ENCODE results near the gene SPAG17. TPM values are rescaled to one million over a fixed set of nuclear protein-coding genes. Genes with fewer than 3 reads are reported as not detected.

Gene SPAG17
- polyA plus RNA-seq, 2 donors: 14.2 to 15.4 TPM

DNA sequence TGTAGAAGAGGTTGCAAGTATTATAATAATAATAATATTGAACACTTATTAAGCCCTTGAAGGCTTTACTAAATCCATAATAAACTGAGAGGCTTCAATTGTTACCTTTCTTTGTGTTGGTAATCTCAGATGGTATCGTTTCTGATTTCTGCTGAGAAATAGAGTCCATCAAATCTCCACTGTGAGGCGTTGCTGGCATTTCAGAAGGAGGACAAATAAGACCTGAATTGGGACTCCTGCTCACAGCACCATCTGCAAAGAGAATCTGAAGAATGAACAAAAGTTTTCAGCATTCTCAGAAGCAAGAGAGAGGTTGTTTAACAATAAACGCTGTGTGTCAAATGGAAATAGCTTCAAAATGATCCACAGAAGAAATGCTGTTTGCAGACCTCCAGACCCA is 161.8 kb downstream of the SPAG17 start:
- no peak overlapping the region for H3K27ac ChIP-seq (ENCODE audit: low read depth in 2 of 2, low read length in 1 of 2)
- no peak overlapping the region for H3K4me3 ChIP-seq (ENCODE audit: low read depth in 1 of 2, low read length in 2 of 2)
- peaks cover 0 to 2% of the 10 kb centered on the region in 2 donors for H3K4me1 ChIP-seq (ENCODE audit: control insufficient read depth in 2 of 2, insufficient read depth in 2 of 2, low read length in 1 of 2)
- H3K27me3 ChIP-seq (ENCODE audit: control insufficient read depth in 1 of 2, insufficient read depth in 2 of 2, low read length in 2 of 2): no peaks in the 10 kb centered on the region
- H3K36me3 ChIP-seq (ENCODE audit: control insufficient read depth in 2 of 2, insufficient read depth in 2 of 2, low read length in 1 of 2): no peaks in the 10 kb centered on the region
- WGBS, 2 donors: 59 to 64% methylated on average over 3 of the region's 3 CpGs
- H3K9me3 ChIP-seq (ENCODE audit: control insufficient read depth in 2 of 2, insufficient read depth in 1 of 2, low read depth in 1 of 2, low read length in 1 of 2): no peaks in the 10 kb centered on the region

DNA sequence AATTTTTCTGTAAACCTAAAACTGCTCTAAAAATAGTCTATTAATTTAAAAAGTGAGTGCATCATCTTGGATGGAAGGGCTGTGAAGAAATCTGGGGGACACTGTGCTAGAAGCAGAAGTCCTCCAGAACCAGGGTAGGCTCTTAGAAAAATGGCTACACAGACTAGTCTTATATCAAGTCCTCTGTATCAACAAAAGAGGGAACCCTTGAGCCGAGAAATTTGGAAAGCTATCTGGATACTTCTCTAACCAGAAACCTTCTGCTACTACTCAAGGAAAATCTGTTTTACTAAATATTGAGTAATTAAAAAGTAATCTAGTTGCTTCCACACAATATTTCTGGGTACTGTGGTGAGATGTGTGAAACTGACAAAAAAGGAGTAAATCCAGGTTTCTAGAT is 163.4 kb downstream of the SPAG17 start:
- Histone ChIP-seq H3K4me3 (ENCODE audit: low read depth in 1 of 2, low read length in 2 of 2) (no peak overlapping the region), H3K27me3 (ENCODE audit: control insufficient read depth in 1 of 2, insufficient read depth in 2 of 2, low read length in 2 of 2) (no peaks in the 10 kb centered on the region), H3K36me3 (ENCODE audit: control insufficient read depth in 2 of 2, insufficient read depth in 2 of 2, low read length in 1 of 2) (no peaks in the 10 kb centered on the region), H3K4me1 (ENCODE audit: control insufficient read depth in 2 of 2, insufficient read depth in 2 of 2, low read length in 1 of 2) (no peaks in the 10 kb centered on the region), H3K9me3 (ENCODE audit: control insufficient read depth in 2 of 2, insufficient read depth in 1 of 2, low read depth in 1 of 2, low read length in 1 of 2) (no peaks in the 10 kb centered on the region), H3K27ac (ENCODE audit: low read depth in 2 of 2, low read length in 1 of 2) (no peak overlapping the region)
- WGBS, 2 donors: 53 to 58% methylated on average over 1 of the region's 1 CpG

DNA sequence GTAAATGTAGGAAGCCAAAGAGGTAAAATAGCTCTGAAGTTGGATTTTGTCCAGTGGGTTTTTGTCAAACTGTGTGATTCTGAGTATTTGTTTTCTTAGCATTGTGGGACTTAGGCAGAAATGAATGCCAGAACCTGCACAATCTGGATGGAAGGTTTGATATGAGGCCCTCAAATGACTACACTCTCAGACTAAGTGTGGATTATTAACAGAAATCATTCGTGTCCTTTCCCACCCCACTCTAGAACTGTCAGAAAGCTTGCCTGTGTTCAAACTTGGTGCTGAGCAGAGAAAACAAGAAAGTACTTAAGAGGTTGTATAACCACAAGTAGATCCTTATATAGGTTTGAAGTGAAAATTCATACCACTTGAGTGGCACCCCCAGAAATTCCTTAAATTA is 167.0 kb downstream of the SPAG17 start:
- 47 to 53% methylated on average over 1 of the region's 1 CpG for WGBS, 2 donors

DNA sequence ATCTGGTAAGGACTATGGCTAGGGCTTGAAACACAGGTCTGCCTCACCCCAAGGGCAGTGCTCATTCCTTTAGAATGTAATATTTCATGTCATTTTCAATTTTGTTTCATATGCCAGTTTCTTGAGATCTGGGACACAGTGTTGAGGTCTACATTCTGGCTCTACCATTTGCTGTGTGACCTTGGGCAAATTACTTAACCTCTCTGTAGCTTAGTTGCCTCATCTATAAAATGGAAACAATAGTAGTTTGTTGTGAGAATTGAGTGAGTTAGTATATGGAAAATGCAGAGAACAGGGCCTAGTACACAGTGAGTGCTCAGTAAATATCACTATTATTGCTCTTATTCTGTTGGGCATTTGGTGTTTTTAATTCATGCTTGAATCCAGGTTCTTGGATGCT is 171.1 kb downstream of the SPAG17 start:
- no peaks in the 10 kb centered on the region for H3K36me3 ChIP-seq (ENCODE audit: control insufficient read depth in 2 of 2, insufficient read depth in 2 of 2, low read length in 1 of 2)
- H3K9me3 ChIP-seq (ENCODE audit: control insufficient read depth in 2 of 2, insufficient read depth in 1 of 2, low read depth in 1 of 2, low read length in 1 of 2): peaks cover 0 to 1% of the 10 kb centered on the region in 2 donors
- H3K27ac ChIP-seq (ENCODE audit: low read depth in 2 of 2, low read length in 1 of 2): no peak overlapping the region
- H3K4me1 ChIP-seq (ENCODE audit: control insufficient read depth in 2 of 2, insufficient read depth in 2 of 2, low read length in 1 of 2): no peaks in the 10 kb centered on the region
- no peak overlapping the region for H3K4me3 ChIP-seq (ENCODE audit: low read depth in 1 of 2, low read length in 2 of 2)
- H3K27me3 ChIP-seq (ENCODE audit: control insufficient read depth in 1 of 2, insufficient read depth in 2 of 2, low read length in 2 of 2): no peaks in the 10 kb centered on the region

More for the DNA sequence above, 167.0 kb downstream of the SPAG17 start:
- Histone ChIP-seq H3K4me3 (ENCODE audit: low read depth in 1 of 2, low read length in 2 of 2) (no peak overlapping the region), H3K4me1 (ENCODE audit: control insufficient read depth in 2 of 2, insufficient read depth in 2 of 2, low read length in 1 of 2) (no peaks in the 10 kb centered on the region), H3K27me3 (ENCODE audit: control insufficient read depth in 1 of 2, insufficient read depth in 2 of 2, low read length in 2 of 2) (no peaks in the 10 kb centered on the region), H3K36me3 (ENCODE audit: control insufficient read depth in 2 of 2, insufficient read depth in 2 of 2, low read length in 1 of 2) (no peaks in the 10 kb centered on the region), H3K27ac (ENCODE audit: low read depth in 2 of 2, low read length in 1 of 2) (no peak overlapping the region), H3K9me3 (ENCODE audit: control insufficient read depth in 2 of 2, insufficient read depth in 1 of 2, low read depth in 1 of 2, low read length in 1 of 2) (no peaks in the 10 kb centered on the region)

DNA sequence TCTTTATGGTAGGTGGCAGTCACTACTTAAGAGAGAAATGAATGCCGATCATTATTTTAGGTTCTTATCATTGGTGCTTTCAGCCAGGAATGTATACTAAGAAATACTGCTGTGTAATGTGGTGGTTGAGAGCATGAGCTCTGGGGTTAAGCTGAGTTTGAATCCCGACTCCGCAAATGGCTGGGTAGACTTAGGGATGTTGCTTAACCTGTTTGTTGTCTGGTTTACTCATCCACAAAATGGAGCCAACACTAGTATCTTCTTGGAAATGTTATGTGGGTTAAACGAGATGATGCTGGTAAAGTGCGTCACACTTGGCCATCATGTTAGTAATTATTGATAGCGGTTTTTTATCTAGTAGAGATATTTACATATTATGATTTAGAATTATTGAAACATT is 171.7 kb downstream of the SPAG17 start:
- H3K36me3 ChIP-seq (ENCODE audit: control insufficient read depth in 2 of 2, insufficient read depth in 2 of 2, low read length in 1 of 2): no peaks in the 10 kb centered on the region
- H3K27me3 ChIP-seq (ENCODE audit: control insufficient read depth in 1 of 2, insufficient read depth in 2 of 2, low read length in 2 of 2): no peaks in the 10 kb centered on the region
- peaks cover 0 to 1% of the 10 kb centered on the region in 2 donors for H3K9me3 ChIP-seq (ENCODE audit: control insufficient read depth in 2 of 2, insufficient read depth in 1 of 2, low read depth in 1 of 2, low read length in 1 of 2)
- 77 to 85% methylated on average over 6 of the region's 6 CpGs for WGBS, 2 donors
- no peak overlapping the region for H3K27ac ChIP-seq (ENCODE audit: low read depth in 2 of 2, low read length in 1 of 2)
- H3K4me1 ChIP-seq (ENCODE audit: control insufficient read depth in 2 of 2, insufficient read depth in 2 of 2, low read length in 1 of 2): no peaks in the 10 kb centered on the region
- H3K4me3 ChIP-seq (ENCODE audit: low read depth in 1 of 2, low read length in 2 of 2): no peak overlapping the region

DNA sequence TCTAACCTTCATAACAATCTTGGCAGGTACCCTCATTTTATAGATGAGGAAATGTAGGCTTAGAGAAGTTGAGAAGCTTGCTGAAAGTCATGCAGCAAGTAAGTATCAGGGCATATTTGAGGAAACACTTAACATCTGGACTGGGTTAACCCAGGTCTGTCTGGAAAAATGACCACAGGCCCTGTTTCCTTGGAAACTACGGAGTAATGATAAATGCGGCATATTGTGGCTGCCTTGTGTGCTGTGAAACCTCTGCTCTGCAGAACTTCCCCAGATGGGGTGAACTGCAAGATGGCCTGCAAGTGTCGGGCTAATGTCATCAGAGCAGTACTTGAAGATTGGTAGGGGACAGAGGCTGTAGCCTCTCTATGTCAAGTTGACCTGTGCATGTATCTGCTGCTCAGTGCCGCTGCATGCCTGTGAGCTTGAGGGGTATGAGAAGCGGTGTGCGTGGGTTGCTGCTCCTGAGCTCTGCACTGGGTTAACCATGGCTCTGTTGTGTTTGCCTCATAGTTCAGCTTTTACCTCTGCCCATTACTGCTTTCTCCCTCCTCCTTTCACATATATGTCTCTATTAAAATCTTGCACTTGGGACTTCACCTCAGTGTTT is 172.4 kb downstream of the SPAG17 start:
- Histone ChIP-seq H3K36me3 (ENCODE audit: control insufficient read depth in 2 of 2, insufficient read depth in 2 of 2, low read length in 1 of 2) (no peaks in the 10 kb centered on the region), H3K27me3 (ENCODE audit: control insufficient read depth in 1 of 2, insufficient read depth in 2 of 2, low read length in 2 of 2) (no peaks in the 10 kb centered on the region), H3K4me1 (ENCODE audit: control insufficient read depth in 2 of 2, insufficient read depth in 2 of 2, low read length in 1 of 2) (no peaks in the 10 kb centered on the region), H3K9me3 (ENCODE audit: control insufficient read depth in 2 of 2, insufficient read depth in 1 of 2, low read depth in 1 of 2, low read length in 1 of 2) (peaks cover 0 to 1% of the 10 kb centered on the region in 2 donors), H3K4me3 (ENCODE audit: low read depth in 1 of 2, low read length in 2 of 2) (no peak overlapping the region), H3K27ac (ENCODE audit: low read depth in 2 of 2, low read length in 1 of 2) (no peak overlapping the region)
- WGBS, 2 donors: 88 to 91% methylated on average over 6 of the region's 6 CpGs

DNA sequence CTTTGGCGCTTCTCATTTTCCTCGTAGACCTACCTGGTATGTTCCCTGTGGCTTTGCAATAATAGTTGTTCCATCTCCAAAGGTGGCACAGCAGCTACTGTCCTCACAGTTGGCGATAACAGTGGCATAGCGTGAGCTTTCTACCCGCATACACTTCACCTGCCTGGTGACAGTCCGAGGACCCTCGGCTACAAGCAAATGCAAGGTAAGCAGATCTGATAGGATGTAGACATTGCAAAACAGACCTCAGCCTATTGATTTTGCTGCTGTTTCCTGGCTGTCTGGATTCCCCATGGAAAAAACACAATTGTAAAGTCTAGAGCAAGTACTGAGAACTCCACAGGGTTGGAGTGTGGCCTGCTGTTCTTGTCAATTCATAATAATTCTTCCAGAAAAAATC is 177.0 kb downstream of the SPAG17 start:
- no peak overlapping the region for H3K27ac ChIP-seq (ENCODE audit: low read depth in 2 of 2, low read length in 1 of 2)
- peaks cover 0 to 3% of the 10 kb centered on the region in 2 donors for H3K36me3 ChIP-seq (ENCODE audit: control insufficient read depth in 2 of 2, insufficient read depth in 2 of 2, low read length in 1 of 2)
- no peaks in the 10 kb centered on the region for H3K27me3 ChIP-seq (ENCODE audit: control insufficient read depth in 1 of 2, insufficient read depth in 2 of 2, low read length in 2 of 2)
- H3K4me3 ChIP-seq (ENCODE audit: low read depth in 1 of 2, low read length in 2 of 2): no peak overlapping the region
- 94% methylated on average over 7 of the region's 7 CpGs for WGBS, 2 donors
- H3K4me1 ChIP-seq (ENCODE audit: control insufficient read depth in 2 of 2, insufficient read depth in 2 of 2, low read length in 1 of 2): no peaks in the 10 kb centered on the region
- H3K9me3 ChIP-seq (ENCODE audit: control insufficient read depth in 2 of 2, insufficient read depth in 1 of 2, low read depth in 1 of 2, low read length in 1 of 2): peaks cover 0 to 6% of the 10 kb centered on the region in 2 donors

DNA sequence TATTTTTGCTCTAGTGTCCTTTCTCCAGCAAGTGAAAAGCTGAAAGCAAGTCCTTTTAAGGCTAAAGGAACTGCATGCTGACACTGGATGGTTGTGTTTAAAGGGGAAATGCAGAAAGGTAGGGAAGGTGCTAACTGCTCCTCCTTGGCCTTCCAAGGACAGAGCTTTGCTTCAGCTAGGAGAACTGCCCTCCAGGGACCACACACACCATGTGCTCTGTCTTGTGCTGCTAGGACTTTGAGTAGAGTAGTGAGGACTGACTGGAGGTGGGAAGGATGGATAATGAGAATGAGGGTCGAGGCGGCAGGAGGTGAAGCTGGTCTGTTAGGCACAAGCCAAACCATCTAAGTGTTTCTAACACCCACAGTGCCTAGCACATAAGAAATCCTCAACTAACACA is 177.6 kb downstream of the SPAG17 start:
- no peaks in the 10 kb centered on the region for H3K4me1 ChIP-seq (ENCODE audit: control insufficient read depth in 2 of 2, insufficient read depth in 2 of 2, low read length in 1 of 2)
- whole genome bisulfite sequencing, 2 donors: 76% methylated on average over 2 of the region's 2 CpGs
- no peak overlapping the region for H3K27ac ChIP-seq (ENCODE audit: low read depth in 2 of 2, low read length in 1 of 2)
- H3K4me3 ChIP-seq (ENCODE audit: low read depth in 1 of 2, low read length in 2 of 2): no peak overlapping the region
- H3K27me3 ChIP-seq (ENCODE audit: control insufficient read depth in 1 of 2, insufficient read depth in 2 of 2, low read length in 2 of 2): no peaks in the 10 kb centered on the region
- H3K9me3 ChIP-seq (ENCODE audit: control insufficient read depth in 2 of 2, insufficient read depth in 1 of 2, low read depth in 1 of 2, low read length in 1 of 2): peaks cover 0 to 4% of the 10 kb centered on the region in 2 donors
- H3K36me3 ChIP-seq (ENCODE audit: control insufficient read depth in 2 of 2, insufficient read depth in 2 of 2, low read length in 1 of 2): peaks cover 0 to 3% of the 10 kb centered on the region in 2 donors

DNA sequence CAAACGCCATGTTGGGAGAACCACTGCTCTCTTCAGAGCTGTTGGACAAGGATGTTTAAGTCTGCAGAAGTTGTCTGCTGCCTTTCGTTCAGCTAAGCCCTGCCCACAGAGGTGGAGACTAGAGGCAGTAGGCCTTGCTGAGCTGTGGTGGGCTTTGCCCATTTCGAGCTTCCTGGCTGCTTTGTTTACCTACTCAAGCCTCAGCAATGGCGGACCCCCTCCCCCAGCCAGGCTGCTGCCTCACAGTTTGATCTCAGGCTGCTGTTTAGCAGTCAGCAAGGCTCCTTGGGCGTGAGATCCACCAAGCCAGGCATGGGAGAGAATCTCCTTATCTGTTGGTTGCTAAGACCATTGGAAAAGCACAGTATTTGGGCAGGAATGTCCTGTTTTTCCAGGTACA is 180.7 kb downstream of the SPAG17 start:
- H3K4me3 ChIP-seq (ENCODE audit: low read depth in 1 of 2, low read length in 2 of 2): no peak overlapping the region
- H3K4me1 ChIP-seq (ENCODE audit: control insufficient read depth in 2 of 2, insufficient read depth in 2 of 2, low read length in 1 of 2): no peaks in the 10 kb centered on the region
- 69 to 79% methylated on average over 5 of the region's 5 CpGs for WGBS, 2 donors
- peaks cover 0 to 4% of the 10 kb centered on the region in 2 donors for H3K9me3 ChIP-seq (ENCODE audit: control insufficient read depth in 2 of 2, insufficient read depth in 1 of 2, low read depth in 1 of 2, low read length in 1 of 2)
- H3K36me3 ChIP-seq (ENCODE audit: control insufficient read depth in 2 of 2, insufficient read depth in 2 of 2, low read length in 1 of 2): peaks cover 0 to 3% of the 10 kb centered on the region in 2 donors
- no peak overlapping the region for H3K27ac ChIP-seq (ENCODE audit: low read depth in 2 of 2, low read length in 1 of 2)
- H3K27me3 ChIP-seq (ENCODE audit: control insufficient read depth in 1 of 2, insufficient read depth in 2 of 2, low read length in 2 of 2): no peaks in the 10 kb centered on the region

DNA sequence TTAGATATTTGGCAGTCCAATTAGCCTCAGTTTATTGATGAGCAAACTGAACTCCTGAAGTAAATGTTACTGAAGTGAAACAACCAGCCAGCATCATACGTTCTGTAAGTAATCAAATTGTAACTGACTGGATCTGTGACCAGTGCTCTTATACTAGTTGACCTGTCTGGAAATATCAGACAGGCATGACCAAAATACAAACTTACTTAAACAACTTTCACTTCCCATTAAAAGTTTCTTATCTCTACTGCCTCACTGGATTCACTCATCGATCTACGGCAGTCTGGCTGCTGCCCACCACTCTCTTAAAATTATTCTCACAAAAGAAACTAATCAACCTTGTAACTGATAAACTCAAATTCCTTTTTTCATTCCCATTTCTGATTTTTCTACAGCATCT is 199.1 kb downstream of the SPAG17 start:
- H3K27me3 ChIP-seq (ENCODE audit: control insufficient read depth in 1 of 2, insufficient read depth in 2 of 2, low read length in 2 of 2): no peaks in the 10 kb centered on the region
- no peak overlapping the region for H3K27ac ChIP-seq (ENCODE audit: low read depth in 2 of 2, low read length in 1 of 2)
- no peaks in the 10 kb centered on the region for H3K4me1 ChIP-seq (ENCODE audit: control insufficient read depth in 2 of 2, insufficient read depth in 2 of 2, low read length in 1 of 2)
- H3K36me3 ChIP-seq (ENCODE audit: control insufficient read depth in 2 of 2, insufficient read depth in 2 of 2, low read length in 1 of 2): no peaks in the 10 kb centered on the region
- WGBS, 2 donors: 66 to 88% methylated on average over 3 of the region's 3 CpGs
- H3K4me3 ChIP-seq (ENCODE audit: low read depth in 1 of 2, low read length in 2 of 2): no peak overlapping the region
- no peaks in the 10 kb centered on the region for H3K9me3 ChIP-seq (ENCODE audit: control insufficient read depth in 2 of 2, insufficient read depth in 1 of 2, low read depth in 1 of 2, low read length in 1 of 2)

Data from esophagus (tissue), 2 donors.